HepG2 (cell line): Measurements from ENCODE around the gene PAK6. TPM values are rescaled to one million over a fixed set of nuclear protein-coding genes. Genes with fewer than 3 reads are reported as not detected.
A peak's percentile ranks its signal among the peaks of the same experiment; 100 is the strongest.

ENCODE experiments used
- AGO1 ChIP-seq: fragments of 200-400 bp; formaldehyde crosslinking; IDR thresholded peaks from 2 replicates; pipeline ENCODE4 v1.6.1; 2017; ENCODE audit warnings: mild to moderate bottlenecking, low read depth, low read length, moderate library complexity; ENCODE audit not compliant: poor library complexity, severe bottlenecking
- BRF2 ChIP-seq: sonication (generic); formaldehyde crosslinking; IDR thresholded peaks from 2 replicates; pipeline ENCODE4 v1.8.1; 2022; ENCODE audit warnings: mild to moderate bottlenecking, missing genetic modification reagents
- CBX1 ChIP-seq: IDR thresholded peaks from one replicate; pipeline ENCODE4 v1.6.1; 2016; ENCODE audit warnings: antibody characterized with exemption, low read depth
- CBX5 ChIP-seq: sonication (generic); formaldehyde crosslinking; IDR thresholded peaks from 2 replicates; pipeline ENCODE4 v1.4.0; 2020; ENCODE audit warnings: missing genetic modification reagents, borderline replicate concordance
- CREB3 ChIP-seq: sonication (generic); formaldehyde crosslinking; IDR thresholded peaks from 2 replicates; pipeline ENCODE4 v1.5.0; 2020; ENCODE audit warnings: missing genetic modification reagents
- E2F5 ChIP-seq: sonication (generic); formaldehyde crosslinking; conservative IDR thresholded peaks from 2 replicates; pipeline ENCODE4 v1.4.0; 2020; ENCODE audit warnings: missing genetic modification reagents
- IRF2 ChIP-seq: IDR thresholded peaks from 2 replicates; pipeline ENCODE4 v1.6.1; 2018; ENCODE audit warnings: missing genetic modification reagents, missing compliant biosample characterization
- IRX3 ChIP-seq: sonication (generic); formaldehyde crosslinking; IDR thresholded peaks from 2 replicates; pipeline ENCODE4 v1.8.1; 2023; ENCODE audit warnings: mild to moderate bottlenecking, low read depth, missing genetic modification reagents, borderline replicate concordance
- JUN ChIP-seq: sonication (generic); formaldehyde crosslinking; IDR thresholded peaks from 2 replicates; pipeline ENCODE4 v1.4.0; 2020; ENCODE audit warnings: mild to moderate bottlenecking, missing genetic modification reagents
- KDM3A ChIP-seq: IDR thresholded peaks from 2 replicates; pipeline ENCODE4 v1.6.1; 2018; ENCODE audit warnings: low read depth, missing compliant biosample characterization
- LBX2 ChIP-seq: sonication (generic); formaldehyde crosslinking; IDR thresholded peaks from 2 replicates; pipeline ENCODE4 v1.5.0; 2020; ENCODE audit warnings: missing genetic modification reagents, mild to moderate bottlenecking, borderline replicate concordance
- MAX ChIP-seq: IDR thresholded peaks from 2 replicates; pipeline ENCODE4 v1.6.1; 2012; ENCODE audit warnings: inconsistent platforms
- NFAT5 ChIP-seq: sonication (generic); formaldehyde crosslinking; IDR thresholded peaks from 2 replicates; pipeline ENCODE4 v1.4.0; 2020; ENCODE audit warnings: missing genetic modification reagents
- NFATC3 ChIP-seq: sonication (generic); formaldehyde crosslinking; IDR thresholded peaks from 2 replicates; pipeline ENCODE4 v1.5.1; 2020; ENCODE audit warnings: mild to moderate bottlenecking, missing genetic modification reagents
- NONO ChIP-seq, 2 experiments: fragments of 450-650 bp in 1 of 2; sonication (generic) in 1 of 2; formaldehyde crosslinking in 1 of 2; IDR thresholded peaks in 1 of 2; conservative IDR thresholded peaks in 1 of 2; 2 replicates each; pipeline versions ENCODE4 v1.6.1 to v1.8.0; 2017 to 2022; ENCODE audit warnings: mild to moderate bottlenecking in 1 of 2, missing genetic modification reagents in 1 of 2, moderate library complexity in 1 of 2
- RNF2 ChIP-seq: fragments of 450-650 bp; conservative IDR thresholded peaks from 2 replicates; pipeline ENCODE4 v1.6.1; 2016; ENCODE audit warnings: low read depth
- ZNF317 ChIP-seq: sonication (generic); formaldehyde crosslinking; IDR thresholded peaks from 2 replicates; pipeline ENCODE4 v1.5.0; 2020; ENCODE audit warnings: mild to moderate bottlenecking, missing genetic modification reagents
- ZNF703 ChIP-seq: sonication (generic); formaldehyde crosslinking; IDR thresholded peaks from 2 replicates; pipeline ENCODE4 v1.5.1; 2020; ENCODE audit warnings: missing genetic modification reagents, mild to moderate bottlenecking, moderate library complexity, borderline replicate concordance
- ZSCAN29 ChIP-seq: sonication (generic); formaldehyde crosslinking; conservative IDR thresholded peaks from 2 replicates; pipeline ENCODE4 v1.4.0; 2020; ENCODE audit warnings: mild to moderate bottlenecking, missing genetic modification reagents
- ZSCAN31 ChIP-seq: sonication (generic); formaldehyde crosslinking; IDR thresholded peaks from 2 replicates; pipeline ENCODE4 v1.5.0; 2020; ENCODE audit warnings: low read depth, mild to moderate bottlenecking, missing genetic modification reagents
- polyA plus RNA-seq, 8 experiments: library from polyadenylated mRNA; depleted of rRNA in 3 of 8; stranded (reverse) in 7 of 8; unstranded in 1 of 8; fragments of >200 nt; fragmentation: Illumina TruSeq in 4 of 8; extraction: Trizol in 4 of 8; gene quantifications; 2 replicates each; pipeline versions ENCODE4 v1.2.1 to v1.2.3, GENCODE V29; 2011 to 2016; ENCODE audit warnings: low read depth in 4 of 8, missing spikeins in 1 of 8, mixed read lengths in 1 of 8; ENCODE audit not compliant: insufficient read depth in 1 of 8
- total RNA-seq, 5 experiments: library from RNA; depleted of rRNA; stranded (reverse); fragments of >200 nt; fragmentation: Illumina TruSeq; extraction: Trizol; gene quantifications; 2 replicates each; pipeline ENCODE4 v1.2.3, GENCODE V29; 2016; ENCODE audit warnings: low read depth in 1 of 5

The PAK6 gene
- total and polyA plus RNA-seq, 2 of the 13 experiments (the other 11 are each of a cell fraction or from before 2014, with no cell fraction given) = 0.07 TPM; not detected in 1

GRCh38 chr15:40323239-40323952 lies 84.5 kb downstream of the PAK6 start, which contains the start of gene INAFM2 (continued):
- no peak for TF ChIP-seq ZNF317 (CRISPR knock-in tag)
- no peak for TF ChIP-seq NONO (IDR thresholded peaks at IDR 0.05)
- 0 out of 2 replicates have a peak, but pooled peaks have one; percentile 32 for TF ChIP-seq NONO (CRISPR knock-in tag; conservative IDR thresholded peaks at IDR 0.05)
- no peak for TF ChIP-seq CBX1
- TF ChIP-seq KDM3A (CRISPR knock-in tag) = peak; percentile 45; the same call in 1 of the 2 replicates
- no peak for TF ChIP-seq CBX5
- TF ChIP-seq JUN (CRISPR knock-in tag) = no peak
- TF ChIP-seq ZSCAN29 = no peak
- TF ChIP-seq NFATC3 (CRISPR knock-in tag) = no peak
- no peak for TF ChIP-seq NFAT5 (CRISPR knock-in tag)
- TF ChIP-seq BRF2 = peak; percentile 30; the same call in 1 of the 2 replicates
- peak; percentile 18; the same call in 1 of the 2 replicates for TF ChIP-seq IRF2 (CRISPR knock-in tag)
- TF ChIP-seq ZSCAN31 (CRISPR knock-in tag) = 0 out of 2 replicates have a peak, but pooled peaks have one; percentile 56
- peak; percentile 94 for TF ChIP-seq MAX
- TF ChIP-seq E2F5 (CRISPR knock-in tag) = no peak
- no peak for TF ChIP-seq CREB3 (CRISPR knock-in tag)
- TF ChIP-seq LBX2 = peak; percentile 60; the same call in 1 of the 2 replicates
- TF ChIP-seq IRX3 (CRISPR knock-in tag) = peak; percentile 38; the same call in 1 of the 2 replicates
- no peak for TF ChIP-seq ZNF703 (CRISPR knock-in tag)
- TF ChIP-seq AGO1 = peak; percentile 29
- TF ChIP-seq RNF2 = peak; percentile 84
